Small intestine (tissue), 7 donors: Measurements from ENCODE around the gene SYNPO2. TPM values are rescaled to one million over a fixed set of nuclear protein-coding genes. Genes with fewer than 3 reads are reported as not detected.

Experiments
- DNase-seq, 2 donors: peaks; one replicate each; pipeline versions ENCODE4 v3.0.0 to v3.0.0-alpha.2; 2013
- FAIRE-seq: peaks from 2 replicates; lab custom pipeline; 2012; peaks lifted over from hg19 to GRCh38; lab: Jason Lieb, UNC
- H3K27ac ChIP-seq, 3 donors: one replicate each; pipeline ENCODE4 v1.5.1; 2013; ENCODE audit warnings: low read length in 2 of 3, mild to moderate bottlenecking in 2 of 3, control low read depth in 1 of 3, inconsistent platforms in 1 of 3, low read depth in 1 of 3, moderate library complexity in 1 of 3
- H3K27me3 ChIP-seq, 3 donors: one replicate each; pipeline ENCODE4 v1.6.1; 2013; ENCODE audit warnings: low read length in 3 of 3, inconsistent platforms in 1 of 3; ENCODE audit not compliant: control insufficient read depth in 3 of 3, insufficient read depth in 3 of 3
- H3K36me3 ChIP-seq, 3 donors: one replicate each; pipeline ENCODE4 v1.6.1; 2013; ENCODE audit warnings: low read length in 3 of 3, inconsistent platforms in 1 of 3, low read depth in 1 of 3, mild to moderate bottlenecking in 1 of 3, moderate library complexity in 1 of 3; ENCODE audit not compliant: control insufficient read depth in 3 of 3, insufficient read depth in 2 of 3
- H3K4me1 ChIP-seq, 3 donors: one replicate each; pipeline ENCODE4 v1.6.1; 2013; ENCODE audit warnings: low read length in 2 of 3, inconsistent platforms in 1 of 3, low read depth in 1 of 3, mild to moderate bottlenecking in 1 of 3, moderate library complexity in 1 of 3; ENCODE audit not compliant: control insufficient read depth in 3 of 3, insufficient read depth in 2 of 3
- H3K4me3 ChIP-seq, 3 donors: one replicate each; pipeline ENCODE4 v1.5.1; 2013; ENCODE audit warnings: low read length in 3 of 3, control low read depth in 1 of 3, inconsistent platforms in 1 of 3, low read depth in 1 of 3, mild to moderate bottlenecking in 1 of 3, moderate library complexity in 1 of 3
- H3K9me3 ChIP-seq, 2 donors: one replicate each; pipeline ENCODE4 v1.6.1; 2013; ENCODE audit warnings: low read depth in 1 of 2, low read length in 1 of 2; ENCODE audit not compliant: control insufficient read depth in 2 of 2, insufficient read depth in 1 of 2
- WGBS, 3 donors: extraction: QIAGEN DNeasy Blood & Tissue Kit; methylation state at CpG; one replicate each; pipeline ENCODE4 v1.1.7; 2013; 5-methylcytosine and 5-hydroxymethylcytosine counted together
- polyA plus RNA-seq, 4 donors: library from polyadenylated mRNA; stranded (reverse) in 3 of 4; unstranded in 1 of 4; fragments of 200-250 nt in 3 of 4; fragments of 120-200 nt in 1 of 4; gene quantifications; one replicate each; pipeline versions ENCODE4 v1.2.1 to v1.2.3, GENCODE V29; 2013
- donor health status: healthy with polysubstance abuse.
- donor health status: control.
- donor health status: control.
- donor health status: Bipolar disorder and iron deficiency.
- donor health status: healthy.

SYNPO2 gene
- polyA plus RNA-seq, 4 donors: 1.1 to 25.3 (median 10.1) TPM

GRCh38 chr4:119106036-119107000 is 217.7 kb downstream of the SYNPO2 start:
- Histone ChIP-seq H3K4me1 (peaks cover 0 to 3% (median 0%) of the 10 kb centered on the region in 3 donors), H3K9me3 (no peaks in the 10 kb centered on the region), H3K27me3 (no peaks in the 10 kb centered on the region), H3K4me3 (no peak overlapping the region), H3K36me3 (no peaks in the 10 kb centered on the region), H3K27ac (no peak overlapping the region)
- FAIRE-seq (no peak), DNase-seq (no peak)
- WGBS, 3 donors: 54 to 68% (median 60%) methylated on average over 4 of the region's 4 CpGs

- H3K9me3 ChIP-seq: no peaks in the 10 kb centered on the region
- no peaks in the 10 kb centered on the region for H3K36me3 ChIP-seq
- no peak overlapping the region for H3K27ac ChIP-seq
- no peak for DNase-seq
- FAIRE-seq: no peak
- no peaks in the 10 kb centered on the region for H3K27me3 ChIP-seq
- WGBS, 3 donors: 93 to 95% (median 94%) methylated on average over 2 of the region's 2 CpGs
- H3K4me1 ChIP-seq: no peaks in the 10 kb centered on the region
- no peak overlapping the region for H3K4me3 ChIP-seq
These were observed 221.5 kb downstream of the SYNPO2 start for GRCh38 chr4:119110121-119110520.

Other genes starting within 250 kb of the SYNPO2 start
- gene METTL14, start 203.5 kb upstream of the SYNPO2 start, polyA plus RNA-seq: 10 to 100 TPM in 2 of 4 donors, 1 to 10 TPM in 2; 5.9 to 39.7 (median 9.8) TPM
- 10 to 100 TPM; 28.1 to 57.9 (median 46.5) TPM for gene SEC24D, start 52.7 kb upstream of the SYNPO2 start, polyA plus RNA-seq
- 1 to 10 TPM in 1 of 4 donors, under 1 TPM in 3; 0.04 to 8.4 (median 0.65) TPM for gene MYOZ2, start 247.0 kb downstream of the SYNPO2 start, polyA plus RNA-seq